Measurements from ENCODE around the gene RAB1B.

RAB1B gene

DNA sequence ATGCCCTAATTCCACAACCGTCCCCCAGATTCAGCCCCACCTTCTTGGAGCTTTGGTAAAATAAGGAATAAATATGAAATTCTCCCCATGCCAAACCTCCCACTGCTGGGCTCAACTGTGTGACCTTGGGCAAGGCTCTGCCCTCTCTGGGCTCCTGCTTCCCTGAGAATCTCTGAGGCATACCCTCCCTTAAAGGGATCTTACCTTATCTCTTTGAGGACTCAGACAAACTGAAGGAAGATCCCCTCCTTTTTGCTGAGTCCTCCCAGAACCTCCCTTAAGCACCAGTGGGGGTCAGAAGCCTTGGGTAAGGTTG lies 45.7 kb downstream of the RAB1B start:
- no peak overlapping the region for H3K4me3 ChIP-seq (ENCODE audit: low read length)
- TF ChIP-seq, protein P1, sequence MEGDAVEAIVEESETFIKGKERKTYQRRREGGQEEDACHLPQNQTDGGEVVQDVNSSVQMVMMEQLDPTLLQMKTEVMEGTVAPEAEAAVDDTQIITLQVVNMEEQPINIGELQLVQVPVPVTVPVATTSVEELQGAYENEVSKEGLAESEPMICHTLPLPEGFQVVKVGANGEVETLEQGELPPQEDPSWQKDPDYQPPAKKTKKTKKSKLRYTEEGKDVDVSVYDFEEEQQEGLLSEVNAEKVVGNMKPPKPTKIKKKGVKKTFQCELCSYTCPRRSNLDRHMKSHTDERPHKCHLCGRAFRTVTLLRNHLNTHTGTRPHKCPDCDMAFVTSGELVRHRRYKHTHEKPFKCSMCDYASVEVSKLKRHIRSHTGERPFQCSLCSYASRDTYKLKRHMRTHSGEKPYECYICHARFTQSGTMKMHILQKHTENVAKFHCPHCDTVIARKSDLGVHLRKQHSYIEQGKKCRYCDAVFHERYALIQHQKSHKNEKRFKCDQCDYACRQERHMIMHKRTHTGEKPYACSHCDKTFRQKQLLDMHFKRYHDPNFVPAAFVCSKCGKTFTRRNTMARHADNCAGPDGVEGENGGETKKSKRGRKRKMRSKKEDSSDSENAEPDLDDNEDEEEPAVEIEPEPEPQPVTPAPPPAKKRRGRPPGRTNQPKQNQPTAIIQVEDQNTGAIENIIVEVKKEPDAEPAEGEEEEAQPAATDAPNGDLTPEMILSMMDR (conservative IDR thresholded peaks at IDR 0.05; ENCODE audit: low read depth, low read length) = no peak
- no peak for DNase-seq (ENCODE audit: low read depth)

- TF ChIP-seq, protein P1 (conservative IDR thresholded peaks at IDR 0.05; ENCODE audit: low read depth, low read length) = no peak
- DNase-seq (ENCODE audit: low read depth) = no peak
- no peak overlapping the region for H3K4me3 ChIP-seq (ENCODE audit: low read length)
Measured at GRCh38 chr11:66314561-66315497, 46.4 kb downstream of the RAB1B start.

GRCh38 chr11:66315498-66315885 lies 47.1 kb downstream of the RAB1B start:
- no peak for DNase-seq (ENCODE audit: low read depth)
- TF ChIP-seq, protein P1 (conservative IDR thresholded peaks at IDR 0.05; ENCODE audit: low read depth, low read length) = no peak
- H3K4me3 ChIP-seq (ENCODE audit: low read length) = no peak overlapping the region

- DNase-seq (ENCODE audit: low read depth) = no peak
- no peak overlapping the region for H3K4me3 ChIP-seq (ENCODE audit: low read length)
- TF ChIP-seq, protein P1 (conservative IDR thresholded peaks at IDR 0.05; ENCODE audit: low read depth, low read length) = no peak
Measured at GRCh38 chr11:66315921-66316811, 47.7 kb downstream of the RAB1B start.

GRCh38 chr11:66316849-66317251 lies 48.4 kb downstream of the RAB1B start, which contains the start of gene CD248:
Gene CD248 (minus strand): TSS chr11:66317044. CDS start chr11:66317027, 17 bp downstream.
- no peak within 1 kb of the TSS for H3K4me3 ChIP-seq (ENCODE audit: low read length)
- TF ChIP-seq, protein P1 (conservative IDR thresholded peaks at IDR 0.05; ENCODE audit: low read depth, low read length) = no peak
- no peak for DNase-seq (ENCODE audit: low read depth)

GRCh38 chr11:66317322-66317722 lies 48.9 kb downstream of the RAB1B start:
- no peak overlapping the region for H3K4me3 ChIP-seq (ENCODE audit: low read length)
- TF ChIP-seq, protein P1 (conservative IDR thresholded peaks at IDR 0.05; ENCODE audit: low read depth, low read length) = no peak
- no peak for DNase-seq (ENCODE audit: low read depth)

Data from retinal pigment epithelial cell (primary cell).